ENCODE measurements around the gene FAU. TPM values are rescaled to one million over a fixed set of nuclear protein-coding genes. Genes with fewer than 3 reads are reported as not detected.

FAU gene
- total RNA-seq, result 650 TPM

DNA sequence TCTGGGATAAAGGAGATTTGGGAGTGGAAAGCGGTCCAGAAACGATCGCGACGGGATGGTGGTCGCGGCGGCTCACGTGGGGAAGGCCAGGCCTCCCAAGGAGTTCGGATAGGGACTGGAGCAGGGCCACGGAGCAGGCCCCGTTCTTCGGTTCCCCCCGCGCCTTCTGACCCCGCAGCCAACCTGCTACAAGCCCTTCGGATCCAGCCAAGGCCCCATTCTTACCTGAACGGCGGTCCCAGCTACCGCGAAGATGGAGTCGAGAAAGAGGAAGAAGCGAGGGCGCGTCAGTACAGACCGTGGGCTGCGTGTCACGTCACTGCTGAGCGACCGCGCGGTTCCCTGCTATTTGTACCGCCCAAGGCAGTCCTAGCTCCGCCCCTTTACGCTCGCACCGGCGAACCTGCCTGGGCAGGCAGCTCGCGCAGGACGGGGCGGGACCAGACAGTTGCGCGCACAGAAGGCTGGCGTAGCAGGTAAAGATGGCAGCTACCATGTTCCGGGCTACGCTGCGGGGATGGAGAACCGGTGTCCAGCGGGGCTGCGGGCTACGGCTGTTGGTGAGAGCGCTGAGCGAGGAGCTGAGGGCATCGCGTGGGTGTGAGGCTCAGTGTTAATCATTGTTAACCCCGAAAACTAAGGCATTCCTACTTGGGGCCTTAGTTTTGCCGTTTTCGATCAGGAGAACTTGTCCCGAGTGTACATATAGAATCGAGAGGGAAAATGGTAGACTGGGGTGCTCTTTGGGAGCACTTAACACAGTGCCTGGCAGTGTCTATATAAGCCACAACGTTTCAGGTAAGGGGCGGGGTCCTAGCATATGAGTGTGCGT, at the start of gene FAU, which contains the start of gene MRPL49:
TSS of gene FAU (minus strand) at position 270 of the 832 bp plus-strand sequence. CDS start 321 bp downstream, outside the sequence.
TSS of gene MRPL49 (plus strand) at position 457 of the 832 bp plus-strand sequence. CDS start at position 483, 26 bp downstream.

DNA sequence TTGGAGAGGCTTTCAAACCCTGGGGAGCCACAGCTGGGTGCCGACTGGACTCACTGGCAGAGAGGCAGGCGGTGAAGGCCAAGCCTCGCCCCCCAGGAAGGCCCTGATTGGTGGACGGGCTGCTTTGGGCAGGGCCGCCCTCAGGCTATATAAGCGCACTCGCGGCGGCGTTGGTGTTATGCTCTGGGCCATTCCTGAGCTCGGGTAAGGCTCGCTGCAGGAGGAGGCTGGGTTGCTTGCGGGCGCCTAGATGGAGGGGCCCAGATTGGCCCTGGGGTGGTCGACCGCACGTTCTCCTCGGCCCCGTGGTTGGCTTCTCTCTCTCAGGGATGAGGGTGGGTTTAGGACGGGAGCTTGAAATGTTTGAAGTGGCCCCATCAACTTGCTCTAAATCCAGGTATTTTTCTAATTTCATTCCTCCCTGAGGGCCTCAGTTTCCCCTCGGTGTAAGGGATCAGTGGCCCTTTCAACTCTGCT, 48.2 kb upstream of the FAU start, which contains the start of gene SPDYC:
TSS of gene SPDYC (plus strand) at position 176 of the 477 bp plus-strand sequence. CDS start 1,125 bp downstream, outside the sequence.

DNA sequence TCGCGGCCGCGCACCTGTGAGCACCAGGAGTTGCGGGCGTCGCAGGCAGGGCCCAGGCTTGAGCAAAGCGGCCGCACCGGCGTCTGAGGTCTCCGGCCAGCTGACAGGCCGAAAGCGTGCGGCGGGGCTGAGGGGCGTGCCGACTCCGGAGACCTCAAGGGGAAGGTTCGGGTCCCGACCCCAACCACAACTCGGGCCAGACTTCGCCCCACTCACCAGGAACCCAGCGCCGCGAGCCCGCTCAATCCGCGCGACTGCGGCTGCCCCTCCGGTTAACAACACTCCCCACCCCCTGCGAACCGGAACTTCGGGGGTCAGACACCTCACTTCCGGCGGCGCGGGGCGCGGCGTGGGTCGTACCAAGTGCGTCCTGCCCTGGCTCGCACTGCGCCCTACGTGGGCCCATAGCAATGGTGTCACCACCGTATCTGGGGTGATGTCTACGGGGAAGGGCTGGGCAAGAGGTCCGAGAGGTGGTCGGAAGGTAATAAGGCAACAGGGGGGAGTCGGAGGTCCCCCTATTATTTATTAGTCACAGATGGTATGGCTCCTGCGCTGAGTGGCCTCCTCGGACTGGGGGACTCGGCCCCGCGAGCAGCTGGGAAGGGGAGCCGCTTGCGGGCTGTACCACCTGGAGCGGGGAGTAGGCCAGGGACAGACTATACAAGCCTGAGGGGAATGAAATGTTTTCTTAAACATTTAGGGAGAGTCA, 12.5 kb upstream of the FAU start, which contains the start of gene SYVN1:
TSS of gene SYVN1 (minus strand) at position 280 of the 712 bp plus-strand sequence. CDS start 918 bp downstream, outside the sequence.

DNA sequence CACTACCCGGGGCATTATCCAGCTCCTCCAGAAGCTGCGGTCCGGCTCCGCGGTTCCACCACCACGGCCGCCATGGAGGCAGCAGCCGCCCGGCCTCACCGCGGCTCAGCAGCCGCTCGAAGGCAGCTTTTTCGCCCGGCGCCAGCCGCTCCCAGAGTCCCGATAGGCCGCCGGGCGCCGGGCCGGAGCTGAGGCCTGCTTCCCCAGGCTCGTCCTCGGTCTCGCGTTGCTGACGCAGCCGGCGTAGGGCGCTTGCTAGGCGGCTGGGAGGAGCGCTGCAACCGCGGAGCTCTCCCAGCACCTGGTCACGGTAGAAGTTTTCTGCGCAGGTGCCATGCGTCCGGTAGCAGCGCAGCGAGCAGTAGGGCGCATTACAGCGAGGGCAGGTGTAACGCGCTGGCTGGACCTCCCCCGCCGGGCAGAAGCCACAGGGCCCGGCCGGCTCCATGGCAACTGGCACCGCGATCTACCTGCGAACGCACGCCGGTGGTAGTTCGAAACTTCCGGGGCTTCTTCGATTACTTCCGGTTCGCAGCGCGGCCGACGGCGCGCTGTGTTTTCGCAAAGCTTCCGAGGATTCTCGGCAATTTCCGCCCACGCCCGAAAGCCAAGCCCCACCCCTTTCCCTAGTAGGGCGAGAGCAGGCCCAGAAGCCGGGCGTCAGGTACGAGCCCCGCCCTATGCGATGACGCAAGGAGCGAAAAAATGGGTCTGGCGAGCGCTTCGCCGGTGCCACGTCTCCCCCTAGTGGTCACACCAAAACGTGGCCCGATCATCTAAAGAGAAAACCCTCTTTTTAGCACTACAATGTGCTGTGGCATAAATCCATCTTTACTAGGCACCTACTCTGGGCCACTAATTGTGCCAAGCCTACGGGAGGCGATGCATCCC, 4.5 kb downstream of the FAU start, which contains the start of gene ZNHIT2:
TSS of gene ZNHIT2 (minus strand) at position 496 of the 891 bp plus-strand sequence. CDS start at position 448, 48 bp downstream.

DNA sequence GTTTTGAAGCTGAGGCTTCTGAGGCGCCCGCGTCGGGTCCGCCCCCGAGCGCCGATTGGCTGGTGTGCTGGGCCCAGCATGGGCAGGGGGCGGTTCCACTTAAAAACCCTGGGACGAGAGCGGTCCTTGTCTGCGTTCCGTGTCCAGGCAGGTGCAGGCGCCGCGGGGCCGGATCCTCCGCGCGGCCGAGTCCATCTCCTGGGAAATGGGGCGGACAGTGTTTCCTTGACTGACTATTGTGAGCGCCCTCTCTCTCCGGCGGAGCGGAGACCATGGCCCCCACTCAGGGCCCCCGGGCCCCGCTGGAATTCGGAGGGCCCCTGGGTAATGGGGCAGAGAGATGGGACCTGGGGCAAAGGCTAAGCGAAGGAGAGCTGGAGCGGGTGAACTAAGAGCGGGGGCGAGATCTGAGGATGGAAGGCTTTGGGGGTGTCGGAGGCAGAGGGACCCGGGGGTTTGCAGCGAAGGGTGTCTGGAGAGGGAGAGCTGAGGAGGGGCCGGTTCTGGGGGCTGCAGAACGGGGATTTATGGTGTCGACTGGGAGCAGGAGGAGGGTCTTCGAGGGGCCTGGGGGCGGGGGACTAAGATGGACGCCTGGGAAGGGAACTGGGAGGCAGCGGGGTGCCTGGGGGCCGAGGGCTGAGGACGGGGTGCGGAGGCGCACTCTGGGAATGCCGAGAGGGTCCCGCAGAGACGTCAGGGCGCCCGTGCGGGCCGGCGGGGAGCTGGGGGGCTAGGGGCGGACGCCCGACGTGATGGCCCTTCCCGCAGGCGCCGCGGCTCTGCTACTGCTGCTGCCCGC, 10.0 kb downstream of the FAU start, which contains the start of gene TM7SF2:
TSS of gene TM7SF2 (plus strand) at position 129 of the 802 bp plus-strand sequence. CDS start at position 273, 144 bp downstream.

DNA sequence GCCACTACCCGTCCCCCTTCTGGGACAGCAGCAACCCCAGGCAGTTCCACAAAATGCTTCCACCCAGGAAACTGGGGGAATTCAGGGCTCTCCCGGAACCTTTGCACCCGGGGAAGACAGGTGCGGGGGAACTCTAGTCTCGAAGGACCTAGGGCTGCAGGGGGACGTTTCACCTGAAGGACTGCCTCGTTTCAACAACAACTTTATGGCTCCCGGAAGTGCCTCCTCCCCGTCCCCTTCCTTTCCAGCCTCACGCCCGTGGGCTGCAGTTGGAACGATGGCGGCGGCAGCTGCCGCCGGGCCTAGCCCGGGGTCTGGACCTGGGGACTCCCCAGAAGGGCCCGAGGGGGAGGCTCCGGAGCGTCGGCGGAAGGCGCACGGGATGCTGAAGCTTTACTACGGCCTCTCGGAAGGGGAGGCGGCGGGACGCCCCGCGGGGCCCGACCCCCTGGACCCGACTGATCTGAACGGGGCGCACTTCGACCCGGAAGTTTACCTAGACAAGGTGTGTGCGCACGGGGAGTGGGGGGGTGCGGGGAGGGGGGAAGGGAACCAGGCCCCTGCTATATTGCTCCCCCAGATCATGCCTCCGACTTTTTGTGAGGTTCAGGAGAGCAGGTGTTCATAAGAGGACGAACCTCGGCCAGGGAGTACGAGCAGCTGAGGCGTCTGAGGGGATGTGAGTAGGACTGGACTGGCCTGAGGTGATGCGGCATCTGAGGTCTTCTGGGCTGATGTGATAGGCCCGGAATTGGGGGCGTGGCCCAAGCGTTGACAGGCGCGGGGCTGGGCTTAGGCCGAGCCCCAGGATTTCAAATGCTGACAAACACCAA, 25.7 kb downstream of the FAU start, which contains the start of gene VPS51:
TSS of gene VPS51 (plus strand) at position 241 of the 833 bp plus-strand sequence. CDS start at position 278, 37 bp downstream.

DNA sequence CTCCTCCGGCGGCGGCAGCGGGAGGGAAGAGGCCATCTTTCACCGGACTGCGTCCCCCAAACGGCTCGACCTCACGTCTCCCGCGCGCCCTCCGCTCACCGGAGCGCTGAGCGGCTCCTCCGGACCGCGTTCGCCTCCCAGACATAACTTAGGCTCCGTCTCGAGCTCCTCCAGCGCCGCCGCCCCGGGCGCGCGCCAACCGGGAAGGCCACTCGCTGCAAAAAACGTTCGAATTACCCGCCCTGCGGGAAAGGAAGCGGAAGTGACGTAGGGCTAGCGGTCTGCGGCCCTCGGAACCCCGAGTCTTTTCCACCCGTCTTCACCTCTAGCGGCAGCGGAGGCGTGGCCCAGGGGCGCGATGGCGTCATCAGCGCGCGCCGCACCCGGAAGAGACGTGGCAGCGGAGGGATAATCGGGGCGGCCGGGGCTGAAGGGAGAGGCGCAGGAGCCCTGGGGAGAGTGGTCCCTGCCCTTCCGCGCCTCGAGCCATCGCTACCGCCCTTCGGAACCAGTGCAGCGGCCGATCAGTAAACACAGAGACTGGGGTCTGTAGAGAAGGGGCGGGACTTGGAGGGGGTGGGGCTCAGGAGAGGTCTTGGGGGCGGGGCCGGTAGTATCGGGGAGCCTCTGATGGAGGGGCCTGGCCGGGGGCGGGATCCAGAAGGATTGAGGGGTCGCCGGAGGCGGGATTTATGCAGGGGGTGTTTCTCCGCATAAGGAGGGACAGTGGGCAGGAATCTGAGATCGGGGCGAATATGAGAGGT, 37.9 kb downstream of the FAU start, which contains the start of the genes CDCA5 and ZFPL1:
TSS of gene CDCA5 (minus strand) at position 207 of the 764 bp plus-strand sequence. CDS start at position 145, 62 bp downstream.
TSS of gene ZFPL1 (plus strand) at position 389 of the 764 bp plus-strand sequence. CDS start 477 bp downstream, outside the sequence.

Small RNA genes within 50 kb of the gene (small RNA-seq; reads per million reads assigned to genes)
- gene HIGD1AP10 (ENCODE audit: low replicate concordance) (not detected), gene PDCL2P2 (ENCODE audit: low replicate concordance) (not detected), gene RNU2-23P (ENCODE audit: low replicate concordance) (2.9 reads per million, percentile 91 among the genes with 10 or more reads in this experiment)

Other genes starting within 250 kb of the FAU start
- gene EHD1, start 243.5 kb downstream of the FAU start, total RNA-seq, result 62.8 TPM
- gene ATG2A, start 204.9 kb downstream of the FAU start, total RNA-seq, result 31.4 TPM
- 14.4 TPM for gene PPP2R5B, start 197.4 kb downstream of the FAU start, total RNA-seq
- 1.3 TPM for gene GPHA2, start 186.2 kb downstream of the FAU start, total RNA-seq
- 0.70 TPM for gene MAJIN, start 150.0 kb downstream of the FAU start, total RNA-seq
- 2.4 TPM for gene BATF2, start 125.2 kb downstream of the FAU start, total RNA-seq
- 91.7 TPM for gene ARL2, start 108.0 kb downstream of the FAU start, total RNA-seq
- gene SNX15, start 94.7 kb downstream of the FAU start, total RNA-seq, result 21.5 TPM
- gene SAC3D1, start 80.9 kb downstream of the FAU start, total RNA-seq, result 7.8 TPM
- 20.2 TPM for gene NAALADL1, start 63.6 kb downstream of the FAU start, total RNA-seq
- gene CDCA5, start 38.1 kb downstream of the FAU start, total RNA-seq, result 6.4 TPM
- gene ZFPL1, start 37.9 kb downstream of the FAU start, total RNA-seq, result 29.6 TPM
- gene VPS51, start 25.9 kb downstream of the FAU start, total RNA-seq, result 421 TPM
- gene TM7SF2, start 10.3 kb downstream of the FAU start, total RNA-seq, result 65.0 TPM
- 8.0 TPM for gene ZNHIT2, start 4.4 kb downstream of the FAU start, total RNA-seq
- gene MRPL49, start 187 bp upstream of the FAU start, total RNA-seq, result 57.1 TPM
- gene SYVN1, start 12.4 kb upstream of the FAU start, total RNA-seq, result 22.3 TPM
- gene SPDYC, start 48.1 kb upstream of the FAU start, total RNA-seq, result not detected
- gene CAPN1, start 59.8 kb upstream of the FAU start, total RNA-seq, result 142 TPM
- gene POLA2, start 139.8 kb upstream of the FAU start, total RNA-seq, result 11.9 TPM
- 15.7 TPM for gene CDC42EP2, start 192.7 kb upstream of the FAU start, total RNA-seq
- gene DPF2, start 211.7 kb upstream of the FAU start, total RNA-seq, result 41.9 TPM
- gene TIGD3, start 232.6 kb upstream of the FAU start, total RNA-seq, result 0.35 TPM